C1 segment of cervical spinal cord (tissue), 14 donors: ENCODE results near the gene GALNT8.
A peak's percentile ranks its signal among the peaks of the same experiment; 100 is the strongest.

ENCODE experiments used
- DNase-seq, 14 donors: peaks; one replicate each; lab custom pipeline; 2025; lab: John Stamatoyannopoulos, UW

Gene GALNT8

DNA sequence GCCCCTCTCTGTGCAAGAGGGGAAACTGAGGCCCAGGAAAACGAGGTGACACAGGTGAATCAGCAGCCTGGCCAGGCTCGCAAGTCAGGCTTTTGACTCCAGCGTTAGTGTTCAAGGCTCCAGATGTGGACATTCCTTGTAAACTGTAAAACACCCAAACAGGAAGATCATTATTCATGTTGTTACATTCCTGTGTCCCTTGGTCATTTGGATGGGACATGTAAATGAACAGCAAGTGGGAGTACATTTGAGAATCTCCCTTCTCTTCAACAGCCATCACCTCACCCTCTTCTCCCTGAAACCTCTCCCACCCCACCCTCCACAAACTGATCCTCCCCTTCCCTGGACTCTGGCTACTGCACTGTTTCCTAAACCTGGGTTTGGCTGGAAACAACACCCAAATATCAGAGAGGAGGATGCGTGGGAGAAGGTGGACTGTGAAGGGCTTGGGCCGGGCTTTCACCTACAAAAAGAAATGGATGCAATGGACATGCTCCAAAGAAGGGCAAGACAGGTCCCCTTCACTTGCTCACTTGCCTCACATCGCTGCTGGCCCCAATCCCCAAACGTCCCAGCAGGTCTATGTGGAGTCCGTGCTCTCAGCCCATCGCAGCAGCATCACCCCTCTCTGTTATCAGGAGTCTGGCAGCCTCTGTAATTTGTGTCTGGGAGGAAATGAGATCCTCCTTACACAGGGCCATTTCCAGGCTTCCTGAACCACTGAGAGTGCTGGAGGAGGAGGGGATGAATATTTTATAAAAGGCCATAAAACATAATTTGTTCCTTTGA, 76.7 kb downstream of the GALNT8 start:
- no peak for DNase-seq

- DNase-seq, result no peak
Measured at GRCh38 chr12:4800555-4800954, 80.4 kb downstream of the GALNT8 start.

- DNase-seq, result no peak
Measured at GRCh38 chr12:4802841-4803240, 82.6 kb downstream of the GALNT8 start.

DNA sequence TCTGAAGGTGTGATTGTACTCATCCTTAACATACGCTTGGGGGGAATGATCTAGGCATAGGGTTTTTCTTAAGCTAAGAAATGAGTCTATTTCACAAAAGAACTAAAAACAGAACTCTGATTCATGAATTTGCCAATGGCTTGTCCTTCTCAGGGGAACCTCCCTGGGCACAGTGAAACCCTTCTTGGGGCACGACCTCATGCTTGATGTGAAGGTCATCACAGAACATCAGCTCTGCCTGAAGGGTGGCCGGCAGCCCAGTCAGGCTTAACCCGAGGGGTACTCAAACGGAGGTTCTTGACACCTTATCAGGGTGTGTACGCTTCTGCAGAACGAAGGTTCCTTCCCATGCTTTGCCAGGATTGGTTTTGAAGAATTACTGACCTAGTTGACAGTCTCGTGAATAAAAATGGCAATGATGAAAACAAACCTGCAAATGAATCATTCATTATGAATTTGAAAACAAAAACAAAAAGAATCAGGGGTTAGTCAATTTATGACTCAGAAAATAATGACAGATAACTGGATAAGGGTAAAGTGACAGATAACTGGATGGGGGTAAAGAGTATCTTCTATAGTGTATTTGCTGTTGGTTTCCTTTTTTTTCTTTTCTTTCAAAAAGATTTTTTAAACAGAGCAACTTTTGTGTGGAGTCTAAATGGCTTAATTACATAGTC, 86.4 kb downstream of the GALNT8 start:
- no peak for DNase-seq

GRCh38 chr12:4807116-4807783, 87.0 kb downstream of the GALNT8 start:
- DNase-seq, result no peak

GRCh38 chr12:4807813-4808212, 87.6 kb downstream of the GALNT8 start:
- no peak for DNase-seq

DNA sequence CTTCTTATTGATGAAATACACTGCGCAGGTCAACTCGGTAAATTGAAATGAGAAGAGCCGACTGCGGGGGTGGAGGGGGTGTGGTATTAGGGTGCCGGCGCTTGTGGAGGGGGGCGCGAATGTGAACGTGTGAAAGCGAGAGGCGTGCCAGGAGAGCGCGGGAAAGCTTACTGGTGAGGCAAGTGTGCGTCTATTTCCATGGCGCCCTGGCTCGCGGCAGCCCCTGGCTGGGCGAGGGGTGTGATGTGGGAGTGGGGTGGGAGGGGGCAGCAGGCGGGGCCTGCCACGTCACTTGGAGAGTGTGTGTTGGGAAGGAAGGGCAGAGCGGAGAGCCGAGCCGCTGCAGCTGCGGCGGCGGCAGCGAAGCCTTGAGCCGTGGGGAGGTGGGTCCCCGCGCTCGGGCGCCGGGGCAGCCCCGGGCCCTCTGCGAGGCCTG, 88.8 kb downstream of the GALNT8 start:
- peak in 4 of 14 donors; percentile 16 to 37 (median 24) for DNase-seq

GRCh38 chr12:4809449-4810218, 89.4 kb downstream of the GALNT8 start:
- no peak for DNase-seq

DNA sequence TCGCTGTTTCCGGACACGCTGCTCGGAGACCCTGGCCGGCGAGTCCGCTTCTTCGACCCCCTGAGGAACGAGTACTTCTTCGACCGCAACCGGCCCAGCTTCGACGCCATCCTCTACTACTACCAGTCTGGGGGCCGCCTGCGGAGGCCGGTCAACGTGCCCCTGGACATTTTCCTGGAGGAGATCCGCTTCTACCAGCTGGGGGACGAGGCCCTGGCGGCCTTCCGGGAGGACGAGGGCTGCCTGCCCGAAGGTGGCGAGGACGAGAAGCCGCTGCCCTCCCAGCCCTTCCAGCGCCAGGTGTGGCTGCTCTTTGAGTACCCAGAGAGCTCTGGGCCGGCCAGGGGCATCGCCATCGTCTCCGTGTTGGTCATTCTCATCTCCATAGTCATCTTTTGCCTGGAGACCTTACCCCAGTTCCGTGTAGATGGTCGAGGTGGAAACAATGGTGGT, 90.0 kb downstream of the GALNT8 start:
- no peak for DNase-seq

GRCh38 chr12:4812624-4813327, 92.6 kb downstream of the GALNT8 start:
- no peak for DNase-seq

DNA sequence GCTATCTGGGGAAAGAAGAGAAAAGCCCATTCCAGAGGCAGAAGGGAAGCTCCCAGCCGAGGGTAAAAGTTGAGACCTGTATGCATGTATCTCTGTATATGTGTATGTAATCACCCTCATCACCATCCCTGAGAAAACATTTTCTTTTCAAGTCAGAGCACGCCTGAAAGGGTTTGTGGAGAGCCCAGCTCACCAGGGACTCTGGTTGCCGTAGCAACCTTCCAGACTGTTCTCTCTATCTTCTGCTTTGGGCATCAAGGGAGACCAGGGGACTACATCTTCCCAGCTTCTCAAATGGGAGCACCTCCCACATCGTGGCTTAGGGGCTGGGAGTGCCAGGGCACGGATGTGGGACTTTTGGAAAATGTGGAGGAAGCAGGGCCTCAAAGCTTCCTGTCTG, 93.5 kb downstream of the GALNT8 start:
- no peak for DNase-seq

DNA sequence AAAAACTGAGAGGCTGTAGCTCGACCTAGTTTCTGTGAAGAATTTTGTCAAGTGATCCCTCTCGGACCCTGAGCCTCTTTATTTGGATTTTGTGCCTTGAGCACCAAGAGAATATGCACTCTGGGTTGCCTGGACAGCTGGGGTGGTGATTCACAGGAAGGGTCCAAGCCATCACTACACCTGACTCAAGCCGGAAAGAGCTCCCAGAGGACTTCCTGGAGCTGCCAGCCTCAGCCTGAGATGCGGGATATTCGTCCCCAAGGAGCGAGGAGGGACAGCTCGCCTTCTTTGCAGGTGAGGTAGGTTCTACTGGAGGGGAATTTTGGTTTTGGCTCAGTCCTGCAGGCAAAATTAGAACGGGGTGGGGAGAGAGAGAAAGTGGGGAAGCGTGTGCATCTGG, 94.3 kb downstream of the GALNT8 start:
- DNase-seq, result no peak

DNA sequence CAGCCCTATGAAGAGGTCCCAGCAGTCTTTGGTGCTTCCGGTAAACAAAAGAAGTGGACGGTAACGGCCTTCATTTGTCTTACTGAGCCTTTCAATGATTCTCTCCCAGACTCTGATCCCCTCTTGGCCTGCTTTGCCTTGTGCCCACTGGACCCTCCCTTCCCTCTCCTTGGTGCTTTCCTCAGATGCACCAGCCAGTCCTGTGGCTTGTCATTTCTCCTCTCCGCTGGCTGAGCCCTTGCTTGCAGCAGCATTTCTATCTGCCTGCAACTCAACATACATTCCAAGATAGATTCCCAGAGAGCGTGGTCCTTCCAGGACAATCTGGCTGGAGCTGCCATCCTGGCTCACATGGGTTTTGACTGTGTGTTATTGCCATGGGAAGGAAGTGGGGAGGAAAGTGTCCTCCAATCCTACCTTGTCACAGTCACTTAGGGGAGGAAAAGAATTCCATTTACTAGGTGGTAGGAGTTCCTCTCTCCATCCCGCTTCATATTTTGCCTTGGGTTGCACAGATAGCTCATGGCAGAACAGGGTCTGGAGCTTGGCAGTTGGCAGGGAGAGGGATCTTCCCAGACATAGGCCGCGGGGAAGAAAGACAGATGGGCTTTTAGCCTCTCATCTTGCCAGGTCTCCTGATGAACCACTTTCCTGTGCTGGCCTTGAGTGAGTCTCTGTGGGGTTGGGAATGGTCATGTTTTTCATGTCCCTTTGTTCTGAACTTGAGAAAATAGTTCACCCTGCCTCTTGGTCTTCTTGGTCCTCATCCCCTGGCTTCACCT, 96.7 kb downstream of the GALNT8 start:
- peak in 2 of 14 donors; percentile 14 to 57 for DNase-seq

- DNase-seq, result peak in 2 of 14 donors; percentile 11 to 18
Measured at GRCh38 chr12:4817880-4818279, 97.7 kb downstream of the GALNT8 start.

GRCh38 chr12:4819654-4820053, 99.5 kb downstream of the GALNT8 start:
- no peak for DNase-seq

- DNase-seq, result no peak
Measured at GRCh38 chr12:4820971-4821370, 100.8 kb downstream of the GALNT8 start.
